Measurements from ENCODE around the gene ST6GALNAC1. TPM values are rescaled to one million over a fixed set of nuclear protein-coding genes. Genes with fewer than 3 reads are reported as not detected.
A peak's percentile ranks its signal among the peaks of the same experiment; 100 is the strongest.

ST6GALNAC1 gene
- total RNA-seq, 1 experiment from 2014 or later, result not detected

DNA sequence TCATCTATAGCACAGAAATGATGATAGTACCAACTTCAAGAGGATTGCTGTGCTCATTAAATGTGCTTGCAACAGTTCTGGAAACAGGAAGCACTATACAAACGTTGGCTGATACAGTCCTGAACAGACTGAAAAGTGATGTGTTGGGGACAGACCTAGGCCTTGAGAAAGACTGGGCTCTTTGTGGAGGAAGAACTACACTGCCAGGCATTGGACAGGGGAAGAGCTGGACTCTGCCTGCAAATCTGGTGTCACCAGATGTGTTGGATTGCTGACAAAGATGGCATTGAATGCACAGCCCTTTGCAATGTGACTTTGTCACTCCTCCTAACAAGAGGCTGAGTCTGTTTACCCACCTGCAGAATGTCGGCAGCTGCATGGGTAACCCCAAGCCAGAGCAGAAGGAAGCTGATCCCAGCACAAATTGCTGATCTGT lies 45.5 kb downstream of the ST6GALNAC1 start:
- TF ChIP-seq ZNF274 (IDR thresholded peaks at IDR 0.05; ENCODE audit: low read depth, low read length) (no peak), FOSL1 (IDR thresholded peaks at IDR 0.05; ENCODE audit: low read depth) (no peak), POLR2A (IDR thresholded peaks at IDR 0.05; ENCODE audit: borderline replicate concordance, extremely low read depth, insufficient read depth, insufficient read length) (no peak), TCF7L2 (IDR thresholded peaks at IDR 0.05; ENCODE audit: borderline replicate concordance, extremely low read depth, insufficient read depth, insufficient read length) (no peak), POLR2AphosphoS5 (IDR thresholded peaks at IDR 0.05; ENCODE audit: low read depth, low read length) (no peak), CBX3 (IDR thresholded peaks at IDR 0.05; ENCODE audit: low read depth) (no peak)
- TF ChIP-seq, protein P1, sequence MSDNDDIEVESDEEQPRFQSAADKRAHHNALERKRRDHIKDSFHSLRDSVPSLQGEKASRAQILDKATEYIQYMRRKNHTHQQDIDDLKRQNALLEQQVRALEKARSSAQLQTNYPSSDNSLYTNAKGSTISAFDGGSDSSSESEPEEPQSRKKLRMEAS (IDR thresholded peaks at IDR 0.05), result no peak
- Histone ChIP-seq H3K27ac (ENCODE audit: low read depth, low read length) (no peak overlapping the region), H3K27me3 (ENCODE audit: insufficient read depth, low read length) (no peaks in the 10 kb centered on the region), H2AFZ (ENCODE audit: low read depth, low read length, poor library complexity, severe bottlenecking) (no peak overlapping the region), H3K9me3 (ENCODE audit: control insufficient read depth in 1 of 2, insufficient read depth in 1 of 2, low read depth in 1 of 2, low read length in 2 of 2) (0 out of 4 replicates have a peak, but pooled peaks cover 0 to under 1% of the 10 kb centered on the region in 2 experiments), H3K4me1 (ENCODE audit: control insufficient read depth in 1 of 2, insufficient read depth in 2 of 2, low read length in 2 of 2) (peaks cover 46 to 66% of the 10 kb centered on the region in 2 experiments), H4K20me1 (ENCODE audit: insufficient read depth) (no peaks in the 10 kb centered on the region), H3K4me2 (ENCODE audit: low read length) (no peak overlapping the region), H3K79me2 (ENCODE audit: insufficient read depth, low read length) (no peaks in the 10 kb centered on the region), H3K9me2 (ENCODE audit: insufficient read depth) (no peaks in the 10 kb centered on the region), H3K4me3 (replicated peaks in 1 of 2; ENCODE audit: low read depth in 1 of 2, low read length in 2 of 2) (no peak overlapping the region), H3K36me3 (ENCODE audit: control insufficient read depth in 1 of 2, insufficient read depth in 2 of 2, low read length in 2 of 2) (no peaks in the 10 kb centered on the region), H3K9ac (ENCODE audit: low read length) (no peak overlapping the region)
- ATAC-seq (no peak), DNase-seq (ENCODE audit: low read depth, low spot score) (no peak)
- intact Hi-C loops (cut with micrococcal nuclease), result no loop called here
- BruUV-seq (replicated peaks), result no TSS peak
- RAD21 ChIA-PET (ENCODE audit: low non-redundant PET in 1 of 2, low total read pairs in 2 of 2, uncharacterized antibody in 2 of 2, unreplicated experiment in 2 of 2), result no interaction called here
- CTCF ChIA-PET, result interaction anchor here (1.0 to 1.6 kb wide), 2 partner anchors 15 to 41 kb away, joined by 3 to 5 read pairs; no protein-coding TSS in a partner anchor
- POLR2A ChIA-PET, result interaction anchor here (0.7 to 1.6 kb wide), 2 partner anchors 15 to 73 kb away, joined by 3 read pairs; no protein-coding TSS in a partner anchor

DNA sequence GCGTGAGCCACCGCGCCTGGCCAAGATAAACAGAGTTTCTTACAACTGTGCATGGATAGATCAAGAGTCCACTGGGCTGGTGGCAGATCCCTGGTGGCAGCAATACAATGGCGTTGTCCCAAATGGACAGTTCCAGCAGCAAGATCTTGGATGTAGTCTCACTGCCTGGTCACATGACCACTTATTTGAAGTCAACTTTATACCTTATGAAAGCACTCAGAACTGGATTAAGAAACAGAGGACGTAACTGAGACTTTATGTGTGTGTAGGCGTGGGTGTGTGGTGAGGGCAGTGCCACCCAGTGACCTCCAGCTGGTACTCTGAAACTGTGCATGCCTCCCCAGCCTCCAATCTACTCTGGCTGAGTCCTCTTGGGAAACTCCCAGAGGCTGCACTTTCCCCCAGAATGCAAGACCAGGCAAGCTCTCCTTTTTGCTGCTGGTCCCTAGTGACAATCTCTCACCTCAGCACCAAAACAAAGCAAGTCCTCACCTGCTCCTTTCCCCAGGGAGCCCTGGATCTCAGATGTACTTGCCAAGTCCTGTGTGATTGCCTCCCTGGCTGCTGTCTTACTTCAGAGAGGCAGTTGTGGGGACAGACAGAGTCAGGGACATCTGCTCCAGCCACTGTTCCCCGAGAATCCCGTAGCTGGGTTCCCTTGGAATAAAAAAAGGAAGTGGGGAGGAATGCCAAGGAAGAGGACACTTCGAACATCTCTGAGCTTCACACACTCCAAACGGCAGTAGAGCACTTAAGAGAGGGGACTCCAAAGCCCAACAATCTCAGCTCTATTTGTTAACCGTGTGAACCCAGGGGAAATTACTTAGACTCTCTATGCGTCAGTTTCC lies 46.2 kb downstream of the ST6GALNAC1 start:
- Histone ChIP-seq H3K9me2 (ENCODE audit: insufficient read depth) (no peaks in the 10 kb centered on the region), H3K4me1 (ENCODE audit: control insufficient read depth in 1 of 2, insufficient read depth in 2 of 2, low read length in 2 of 2) (peaks cover 45 to 66% of the 10 kb centered on the region in 2 experiments), H3K4me2 (ENCODE audit: low read length) (peak overlapping the region; percentile 22; the same call in 1 of the 2 replicates), H3K27me3 (ENCODE audit: insufficient read depth, low read length) (no peaks in the 10 kb centered on the region), H2AFZ (ENCODE audit: low read depth, low read length, poor library complexity, severe bottlenecking) (no peak overlapping the region), H3K9me3 (ENCODE audit: control insufficient read depth in 1 of 2, insufficient read depth in 1 of 2, low read depth in 1 of 2, low read length in 2 of 2) (no peaks in the 10 kb centered on the region), H4K20me1 (ENCODE audit: insufficient read depth) (no peaks in the 10 kb centered on the region), H3K9ac (ENCODE audit: low read length) (no peak overlapping the region), H3K36me3 (ENCODE audit: control insufficient read depth in 1 of 2, insufficient read depth in 2 of 2, low read length in 2 of 2) (no peaks in the 10 kb centered on the region), H3K79me2 (ENCODE audit: insufficient read depth, low read length) (no peaks in the 10 kb centered on the region), H3K4me3 (replicated peaks in 1 of 2; ENCODE audit: low read depth in 1 of 2, low read length in 2 of 2) (no peak overlapping the region), H3K27ac (ENCODE audit: low read depth, low read length) (no peak overlapping the region)
- ATAC-seq, result no peak
- intact Hi-C loops (cut with micrococcal nuclease), result no loop called here
- POLR2A ChIA-PET, result interaction anchor here (0.7 to 1.6 kb wide), 2 partner anchors 16 to 74 kb away, joined by 3 read pairs; no protein-coding TSS in a partner anchor
- CTCF ChIA-PET, result interaction anchor here (1.6 kb wide), 1 partner anchor 40 kb away, joined by 5 read pairs; no protein-coding TSS in a partner anchor
- RAD21 ChIA-PET (ENCODE audit: low non-redundant PET in 1 of 2, low total read pairs in 2 of 2, uncharacterized antibody in 2 of 2, unreplicated experiment in 2 of 2), result no interaction called here
- TF ChIP-seq, protein P2, sequence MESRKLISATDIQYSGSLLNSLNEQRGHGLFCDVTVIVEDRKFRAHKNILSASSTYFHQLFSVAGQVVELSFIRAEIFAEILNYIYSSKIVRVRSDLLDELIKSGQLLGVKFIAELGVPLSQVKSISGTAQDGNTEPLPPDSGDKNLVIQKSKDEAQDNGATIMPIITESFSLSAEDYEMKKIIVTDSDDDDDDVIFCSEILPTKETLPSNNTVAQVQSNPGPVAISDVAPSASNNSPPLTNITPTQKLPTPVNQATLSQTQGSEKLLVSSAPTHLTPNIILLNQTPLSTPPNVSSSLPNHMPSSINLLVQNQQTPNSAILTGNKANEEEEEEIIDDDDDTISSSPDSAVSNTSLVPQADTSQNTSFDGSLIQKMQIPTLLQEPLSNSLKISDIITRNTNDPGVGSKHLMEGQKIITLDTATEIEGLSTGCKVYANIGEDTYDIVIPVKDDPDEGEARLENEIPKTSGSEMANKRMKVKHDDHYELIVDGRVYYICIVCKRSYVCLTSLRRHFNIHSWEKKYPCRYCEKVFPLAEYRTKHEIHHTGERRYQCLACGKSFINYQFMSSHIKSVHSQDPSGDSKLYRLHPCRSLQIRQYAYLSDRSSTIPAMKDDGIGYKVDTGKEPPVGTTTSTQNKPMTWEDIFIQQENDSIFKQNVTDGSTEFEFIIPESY (IDR thresholded peaks at IDR 0.05; ENCODE audit: extremely low read depth, insufficient replicate concordance, low read length), result no peak
- TF ChIP-seq RAD21 (IDR thresholded peaks at IDR 0.05; ENCODE audit: low read depth) (no peak), SP1 (IDR thresholded peaks at IDR 0.05; ENCODE audit: low read depth) (no peak), YY1 (IDR thresholded peaks at IDR 0.05; ENCODE audit: extremely low read depth, insufficient replicate concordance, low read depth, low read length) (no peak)
- DNase-seq (ENCODE audit: low read depth, low spot score), result no peak
- BruUV-seq (replicated peaks), result no TSS peak

All from HCT116 (cell line).